ENCODE measurements around the gene LRSAM1.
A peak's percentile ranks its signal among the peaks of the same experiment; 100 is the strongest.

DNA sequence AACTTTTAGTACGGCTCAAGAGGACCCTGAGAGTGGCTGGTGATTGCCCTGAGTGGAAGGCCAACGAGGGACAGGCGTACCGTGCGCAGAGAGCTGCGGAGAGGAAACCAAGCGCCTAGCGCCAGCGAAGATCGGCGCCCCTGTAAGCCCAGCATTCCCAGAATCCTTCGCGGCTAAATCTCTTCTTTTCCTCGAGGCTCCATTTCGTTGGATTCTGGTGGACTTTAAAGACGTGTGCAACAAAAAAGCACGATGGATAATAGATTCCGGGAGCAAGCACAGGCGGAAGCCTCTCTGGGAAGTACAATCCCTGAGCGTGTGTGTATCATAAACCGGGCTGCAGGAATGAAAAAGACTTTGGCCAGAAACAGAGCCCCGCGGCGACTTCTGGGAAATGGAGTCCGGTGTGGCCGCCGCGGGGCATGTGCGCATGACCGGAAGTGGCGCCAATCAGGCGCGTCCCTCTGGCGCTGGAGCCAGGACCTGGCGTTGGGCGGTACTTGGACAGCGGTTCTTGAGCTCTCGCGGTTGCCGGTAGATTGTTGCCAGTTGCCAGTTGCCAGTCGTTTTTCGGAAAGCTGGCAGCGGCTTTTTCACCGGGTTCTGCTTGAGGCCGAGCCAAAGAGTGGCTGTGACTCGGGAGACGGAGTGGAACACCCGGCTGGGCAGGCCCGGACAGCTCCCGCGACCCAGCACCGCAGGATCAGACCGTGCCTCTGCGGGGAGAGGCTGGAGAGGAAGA, 27.2 kb upstream of the LRSAM1 start, which contains the start of gene ZNF79:
- TF ChIP-seq, protein P1, sequence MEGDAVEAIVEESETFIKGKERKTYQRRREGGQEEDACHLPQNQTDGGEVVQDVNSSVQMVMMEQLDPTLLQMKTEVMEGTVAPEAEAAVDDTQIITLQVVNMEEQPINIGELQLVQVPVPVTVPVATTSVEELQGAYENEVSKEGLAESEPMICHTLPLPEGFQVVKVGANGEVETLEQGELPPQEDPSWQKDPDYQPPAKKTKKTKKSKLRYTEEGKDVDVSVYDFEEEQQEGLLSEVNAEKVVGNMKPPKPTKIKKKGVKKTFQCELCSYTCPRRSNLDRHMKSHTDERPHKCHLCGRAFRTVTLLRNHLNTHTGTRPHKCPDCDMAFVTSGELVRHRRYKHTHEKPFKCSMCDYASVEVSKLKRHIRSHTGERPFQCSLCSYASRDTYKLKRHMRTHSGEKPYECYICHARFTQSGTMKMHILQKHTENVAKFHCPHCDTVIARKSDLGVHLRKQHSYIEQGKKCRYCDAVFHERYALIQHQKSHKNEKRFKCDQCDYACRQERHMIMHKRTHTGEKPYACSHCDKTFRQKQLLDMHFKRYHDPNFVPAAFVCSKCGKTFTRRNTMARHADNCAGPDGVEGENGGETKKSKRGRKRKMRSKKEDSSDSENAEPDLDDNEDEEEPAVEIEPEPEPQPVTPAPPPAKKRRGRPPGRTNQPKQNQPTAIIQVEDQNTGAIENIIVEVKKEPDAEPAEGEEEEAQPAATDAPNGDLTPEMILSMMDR (IDR thresholded peaks at IDR 0.05) = peak in 1 of 4 experiments; percentile 20
- TF ChIP-seq POLR2AphosphoS5 (IDR thresholded peaks at IDR 0.05) = peak; percentile 87
- TF ChIP-seq POLR2A (IDR thresholded peaks at IDR 0.05) = peak; percentile 33 to 49
- TF ChIP-seq EP300 (IDR thresholded peaks at IDR 0.05) = no peak

All from gastroesophageal sphincter (tissue), 3 donors.